ENCODE data around the gene RNF145.

The RNF145 gene

DNA sequence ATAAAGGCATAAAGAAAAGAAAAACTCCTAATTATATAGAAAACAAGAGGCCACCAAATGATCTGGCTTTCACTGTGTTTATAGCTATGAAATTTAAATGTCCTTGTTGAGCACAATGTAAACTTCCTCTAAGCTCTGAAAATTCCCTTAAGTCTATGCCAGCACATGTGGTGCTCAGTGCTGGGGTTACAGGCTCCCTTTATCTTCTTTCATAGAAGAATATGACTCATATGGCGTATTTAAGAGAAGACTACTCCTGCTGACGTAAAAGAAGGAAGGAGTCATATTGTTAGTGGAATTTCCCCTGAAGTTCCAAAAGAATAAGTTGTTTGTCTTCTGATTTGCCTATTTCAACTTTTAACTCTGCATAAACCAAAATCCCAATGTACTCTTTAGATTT lies 30.4 kb downstream of the RNF145 start:
- TF ChIP-seq, protein P1, sequence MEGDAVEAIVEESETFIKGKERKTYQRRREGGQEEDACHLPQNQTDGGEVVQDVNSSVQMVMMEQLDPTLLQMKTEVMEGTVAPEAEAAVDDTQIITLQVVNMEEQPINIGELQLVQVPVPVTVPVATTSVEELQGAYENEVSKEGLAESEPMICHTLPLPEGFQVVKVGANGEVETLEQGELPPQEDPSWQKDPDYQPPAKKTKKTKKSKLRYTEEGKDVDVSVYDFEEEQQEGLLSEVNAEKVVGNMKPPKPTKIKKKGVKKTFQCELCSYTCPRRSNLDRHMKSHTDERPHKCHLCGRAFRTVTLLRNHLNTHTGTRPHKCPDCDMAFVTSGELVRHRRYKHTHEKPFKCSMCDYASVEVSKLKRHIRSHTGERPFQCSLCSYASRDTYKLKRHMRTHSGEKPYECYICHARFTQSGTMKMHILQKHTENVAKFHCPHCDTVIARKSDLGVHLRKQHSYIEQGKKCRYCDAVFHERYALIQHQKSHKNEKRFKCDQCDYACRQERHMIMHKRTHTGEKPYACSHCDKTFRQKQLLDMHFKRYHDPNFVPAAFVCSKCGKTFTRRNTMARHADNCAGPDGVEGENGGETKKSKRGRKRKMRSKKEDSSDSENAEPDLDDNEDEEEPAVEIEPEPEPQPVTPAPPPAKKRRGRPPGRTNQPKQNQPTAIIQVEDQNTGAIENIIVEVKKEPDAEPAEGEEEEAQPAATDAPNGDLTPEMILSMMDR (IDR thresholded peaks at IDR 0.05; ENCODE audit: insufficient read depth, low read length, poor library complexity, severe bottlenecking), result no peak
- TF ChIP-seq EZH2phosphoT487 (conservative IDR thresholded peaks at IDR 0.05; ENCODE audit: low read length), result no peak
- no peak overlapping the region for H3K9ac ChIP-seq (ENCODE audit: low read length)
- 0 out of 2 replicates have a peak, but pooled peaks cover 2% of the 10 kb centered on the region for H3F3A ChIP-seq (ENCODE audit: insufficient read depth)
- no peak overlapping the region for H2AFZ ChIP-seq (ENCODE audit: low read depth, low read length, severe bottlenecking)
- no peaks in the 10 kb centered on the region; the same call in 1 of the 2 replicates for H3K79me2 ChIP-seq (ENCODE audit: insufficient read depth, low read length)
- no peaks in the 10 kb centered on the region; the same call in 1 of the 2 replicates for H4K20me1 ChIP-seq (ENCODE audit: low read depth, low read length)
- H3K4me3 ChIP-seq (ENCODE audit: insufficient read depth, low read length, poor library complexity, severe bottlenecking), result no peak overlapping the region
- no peak overlapping the region for H3K27ac ChIP-seq (ENCODE audit: low read depth, low read length)
- H3K9me2 ChIP-seq (replicated peaks; ENCODE audit: insufficient read depth, low read length), result no peaks in the 10 kb centered on the region
- no peaks in the 10 kb centered on the region for H3K9me3 ChIP-seq (ENCODE audit: insufficient read depth, low read length)
- peaks cover 9% of the 10 kb centered on the region; the same call in 1 of the 2 replicates for H3K36me3 ChIP-seq (ENCODE audit: low read length)
- H3K4me2 ChIP-seq (ENCODE audit: low read depth, low read length, poor library complexity, severe bottlenecking), result no peak overlapping the region
- no peaks in the 10 kb centered on the region for H3K27me3 ChIP-seq (ENCODE audit: low read length)

DNA sequence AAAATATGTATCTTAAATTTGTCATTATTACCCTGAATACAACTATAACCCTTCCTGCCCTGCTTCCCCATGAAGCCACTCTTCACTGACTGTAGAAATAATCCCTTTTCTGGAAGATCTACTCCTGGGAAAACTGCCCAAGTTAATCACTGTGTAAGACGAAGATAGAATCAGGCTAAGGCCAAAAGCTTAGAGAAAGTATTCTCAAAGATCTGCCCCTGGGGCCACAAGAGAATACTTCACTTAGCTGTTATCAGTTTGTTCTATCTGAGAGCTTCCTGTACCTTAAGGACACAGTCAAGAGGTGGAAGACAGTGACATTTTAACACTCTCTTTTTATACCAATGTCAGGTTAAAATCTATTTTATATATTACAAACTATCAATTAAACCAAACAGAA lies 33.8 kb downstream of the RNF145 start:
- no peak for TF ChIP-seq EZH2phosphoT487 (conservative IDR thresholded peaks at IDR 0.05; ENCODE audit: low read length)
- TF ChIP-seq, protein P1 (IDR thresholded peaks at IDR 0.05; ENCODE audit: insufficient read depth, low read length, poor library complexity, severe bottlenecking), result no peak
- Histone ChIP-seq H3K79me2 (ENCODE audit: insufficient read depth, low read length) (no peaks in the 10 kb centered on the region), H3K9me2 (replicated peaks; ENCODE audit: insufficient read depth, low read length) (no peaks in the 10 kb centered on the region), H3F3A (ENCODE audit: insufficient read depth) (0 out of 2 replicates have a peak, but pooled peaks cover 7% of the 10 kb centered on the region), H3K27me3 (ENCODE audit: low read length) (no peaks in the 10 kb centered on the region), H3K4me2 (ENCODE audit: low read depth, low read length, poor library complexity, severe bottlenecking) (no peak overlapping the region), H3K27ac (ENCODE audit: low read depth, low read length) (no peak overlapping the region), H4K20me1 (ENCODE audit: low read depth, low read length) (no peaks in the 10 kb centered on the region; the same call in 1 of the 2 replicates), H3K9me3 (ENCODE audit: insufficient read depth, low read length) (no peaks in the 10 kb centered on the region), H2AFZ (ENCODE audit: low read depth, low read length, severe bottlenecking) (no peak overlapping the region), H3K9ac (ENCODE audit: low read length) (no peak overlapping the region), H3K36me3 (ENCODE audit: low read length) (peaks cover 5% of the 10 kb centered on the region; the same call in 1 of the 2 replicates), H3K4me3 (ENCODE audit: insufficient read depth, low read length, poor library complexity, severe bottlenecking) (no peak overlapping the region)

DNA sequence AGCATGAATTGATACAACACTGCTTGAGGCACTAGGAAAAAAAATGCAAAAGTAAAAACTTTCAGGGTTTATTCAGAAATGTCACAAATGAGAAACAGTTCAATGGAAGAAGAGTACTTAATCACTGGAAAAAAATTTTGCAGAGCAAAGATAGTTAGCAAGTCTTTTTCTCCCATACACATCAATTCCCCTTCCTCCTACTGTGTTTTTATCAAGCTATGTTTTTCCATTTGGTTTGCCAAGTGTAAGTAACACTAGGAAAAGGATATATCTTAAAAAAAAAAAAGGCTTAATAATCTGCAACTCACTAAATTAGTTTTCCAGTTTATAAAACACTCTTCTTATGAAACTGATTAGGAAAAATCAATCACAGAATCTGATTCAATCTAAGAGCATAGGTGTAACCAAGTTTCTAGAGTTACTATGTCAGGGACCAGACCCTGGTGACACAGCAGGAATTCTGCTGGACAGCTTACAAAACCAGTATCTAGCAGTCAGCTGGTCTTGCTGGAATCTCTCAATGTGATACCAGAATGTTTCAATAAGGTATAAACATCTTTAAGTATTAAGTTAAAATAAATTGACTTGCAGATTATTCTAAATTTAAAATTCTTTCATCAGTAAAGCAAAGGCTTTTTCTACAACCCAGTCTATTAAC lies 34.7 kb downstream of the RNF145 start:
- H3K9me3 ChIP-seq (ENCODE audit: insufficient read depth, low read length), result no peaks in the 10 kb centered on the region
- no peaks in the 10 kb centered on the region; the same call in 1 of the 2 replicates for H4K20me1 ChIP-seq (ENCODE audit: low read depth, low read length)
- H3K27me3 ChIP-seq (ENCODE audit: low read length), result no peaks in the 10 kb centered on the region
- no peaks in the 10 kb centered on the region for H3K9me2 ChIP-seq (replicated peaks; ENCODE audit: insufficient read depth, low read length)
- TF ChIP-seq, protein P1 (IDR thresholded peaks at IDR 0.05; ENCODE audit: insufficient read depth, low read length, poor library complexity, severe bottlenecking), result no peak
- no peak for TF ChIP-seq EZH2phosphoT487 (conservative IDR thresholded peaks at IDR 0.05; ENCODE audit: low read length)
- no peaks in the 10 kb centered on the region for H3K79me2 ChIP-seq (ENCODE audit: insufficient read depth, low read length)
- 0 out of 2 replicates have a peak, but pooled peaks cover 7% of the 10 kb centered on the region for H3F3A ChIP-seq (ENCODE audit: insufficient read depth)
- no peak overlapping the region for H3K27ac ChIP-seq (ENCODE audit: low read depth, low read length)
- peaks cover 5% of the 10 kb centered on the region; the same call in 1 of the 2 replicates for H3K36me3 ChIP-seq (ENCODE audit: low read length)
- H3K4me3 ChIP-seq (ENCODE audit: insufficient read depth, low read length, poor library complexity, severe bottlenecking), result no peak overlapping the region
- no peak overlapping the region for H2AFZ ChIP-seq (ENCODE audit: low read depth, low read length, severe bottlenecking)
- H3K9ac ChIP-seq (ENCODE audit: low read length), result no peak overlapping the region
- H3K4me2 ChIP-seq (ENCODE audit: low read depth, low read length, poor library complexity, severe bottlenecking), result no peak overlapping the region

Measured in SU-DHL-6 (cell line).